OCI-LY3 (cell line): ENCODE measurements around the gene BANK1.

Experiments used
- H2AFZ ChIP-seq: fragments of 200-600, 300-600 bp; shearing (Covaris generic); 2 replicates; pipeline ENCODE4 v1.6.0; 2014; ENCODE audit warnings: antibody characterized with exemption, low read depth, low read length
- H3K27ac ChIP-seq: fragments of 200-600, 300-600 bp; sonication (generic); 2 replicates; pipeline ENCODE4 v1.5.1; 2014; ENCODE audit warnings: mild to moderate bottlenecking, low read length, moderate library complexity, mixed read lengths
- H3K27me3 ChIP-seq: fragments of 200-600, 300-600 bp; sonication (generic); 2 replicates; pipeline ENCODE4 v1.6.1; 2014; ENCODE audit warnings: low read depth, low read length, mixed read lengths
- H3K36me3 ChIP-seq: fragments of 200-600, 300-600 bp; sonication (generic); replicated peaks from 2 replicates; pipeline ENCODE3; 2014; ENCODE audit warnings: low read depth, low read length, mixed read lengths
- H3K4me1 ChIP-seq: fragments of 300-600, 200-600 bp; sonication (generic); 2 replicates; pipeline ENCODE4 v1.6.1; 2014; ENCODE audit warnings: low read length, mixed read lengths
- H3K4me2 ChIP-seq: fragments of 200-600, 300-600 bp; sonication (generic); 2 replicates; pipeline ENCODE4 v1.6.1; 2014; ENCODE audit warnings: low read length, mixed read lengths
- H3K4me3 ChIP-seq: fragments of 300-600, 200-600 bp; sonication (generic); 2 replicates; pipeline ENCODE4 v1.5.1; 2014; ENCODE audit warnings: antibody characterized with exemption, mild to moderate bottlenecking, low read length, moderate library complexity
- H3K79me2 ChIP-seq: fragments of 300-600, 200-600 bp; shearing (Covaris generic); 2 replicates; pipeline ENCODE4 v1.6.1; 2014; ENCODE audit warnings: mild to moderate bottlenecking, low read length, mixed read lengths
- H3K9ac ChIP-seq: fragments of 300-600, 200-600 bp; shearing (Covaris generic); 2 replicates; pipeline ENCODE4 v1.6.0; 2014; ENCODE audit warnings: mild to moderate bottlenecking, low read length, moderate library complexity
- H3K9me3 ChIP-seq: fragments of 200-600, 300-600 bp; shearing (Covaris generic); 2 replicates; pipeline ENCODE4 v1.6.1; 2014; ENCODE audit warnings: low read length, mixed read lengths; ENCODE audit not compliant: insufficient read depth
- H4K20me1 ChIP-seq: fragments of 200-600, 300-600 bp; sonication (generic); 2 replicates; pipeline ENCODE4 v1.6.1; 2016; ENCODE audit warnings: low read length, mixed read lengths; ENCODE audit not compliant: insufficient read depth
- CTCF ChIP-seq: fragments of 200-600, 300-600 bp; sonication (generic); IDR thresholded peaks from 2 replicates; pipeline ENCODE4 v1.5.1; 2014; ENCODE audit warnings: antibody characterized with exemption, low read length, low read depth
- EZH2phosphoT487 ChIP-seq: fragments of 200-600 bp; shearing (Covaris generic); IDR thresholded peaks from 2 replicates; pipeline ENCODE4 v1.6.1; 2018; ENCODE audit warnings: antibody characterized with exemption, mixed run types, low read depth

BANK1 gene

GRCh38 chr4:102007959-102008425, 217.5 kb downstream of the BANK1 start:
- Histone ChIP-seq H3K4me3 (peak overlapping the region; percentile 46), H3K27ac (peak overlapping the region; percentile 69), H3K4me2 (peak overlapping the region; percentile 81), H3K9me3 (no peaks in the 10 kb centered on the region), H3K79me2 (no peaks in the 10 kb centered on the region), H3K9ac (peak overlapping the region; percentile 28; the same call in 1 of the 2 replicates), H3K4me1 (peaks cover 30% of the 10 kb centered on the region), H2AFZ (no peak overlapping the region), H3K27me3 (no peaks in the 10 kb centered on the region), H3K36me3 (no peaks in the 10 kb centered on the region), H4K20me1 (no peaks in the 10 kb centered on the region)
- TF ChIP-seq EZH2phosphoT487 (no peak), CTCF (no peak)

- peak overlapping the region; percentile 81 for H3K4me2 ChIP-seq
- no peaks in the 10 kb centered on the region for H3K9me3 ChIP-seq
- TF ChIP-seq CTCF = no peak
- TF ChIP-seq EZH2phosphoT487 = no peak
- no peaks in the 10 kb centered on the region for H3K27me3 ChIP-seq
- no peak overlapping the region for H2AFZ ChIP-seq
- peak overlapping the region; percentile 69 for H3K27ac ChIP-seq
- peaks cover 30% of the 10 kb centered on the region for H3K4me1 ChIP-seq
- H4K20me1 ChIP-seq = no peaks in the 10 kb centered on the region
- no peaks in the 10 kb centered on the region for H3K79me2 ChIP-seq
- no peak overlapping the region for H3K4me3 ChIP-seq
- H3K9ac ChIP-seq = peak overlapping the region; percentile 28; the same call in 1 of the 2 replicates
- no peaks in the 10 kb centered on the region for H3K36me3 ChIP-seq
These were observed 218.2 kb downstream of the BANK1 start for GRCh38 chr4:102008711-102009110.

- Histone ChIP-seq H3K9me3 (no peaks in the 10 kb centered on the region), H3K9ac (no peak overlapping the region), H3K27me3 (no peaks in the 10 kb centered on the region), H3K27ac (no peak overlapping the region), H2AFZ (no peak overlapping the region), H4K20me1 (no peaks in the 10 kb centered on the region), H3K36me3 (no peaks in the 10 kb centered on the region), H3K79me2 (no peaks in the 10 kb centered on the region), H3K4me3 (no peak overlapping the region), H3K4me1 (no peaks in the 10 kb centered on the region), H3K4me2 (no peak overlapping the region)
- TF ChIP-seq EZH2phosphoT487 (no peak), CTCF (no peak)
These were observed 231.8 kb downstream of the BANK1 start for GRCh38 chr4:102022343-102022742.

GRCh38 chr4:102027961-102028360, 237.4 kb downstream of the BANK1 start:
- Histone ChIP-seq H3K27me3 (no peaks in the 10 kb centered on the region), H3K79me2 (no peaks in the 10 kb centered on the region), H3K27ac (no peak overlapping the region), H2AFZ (no peak overlapping the region), H3K9ac (no peak overlapping the region), H4K20me1 (no peaks in the 10 kb centered on the region), H3K36me3 (no peaks in the 10 kb centered on the region), H3K4me3 (no peak overlapping the region), H3K9me3 (no peaks in the 10 kb centered on the region), H3K4me2 (no peak overlapping the region), H3K4me1 (no peaks in the 10 kb centered on the region)
- no peak for TF ChIP-seq CTCF
- TF ChIP-seq EZH2phosphoT487 = no peak
